Fibroblast of villous mesenchyme (primary cell): ENCODE results near the gene PRDM16. TPM values are rescaled to one million over a fixed set of nuclear protein-coding genes. Genes with fewer than 3 reads are reported as not detected.
A peak's percentile ranks its signal among the peaks of the same experiment; 100 is the strongest.

Source experiments
- DNase-seq: peaks from one replicate; pipeline ENCODE4 v3.0.0-alpha.2; 2010; ENCODE audit warnings: low read depth
- H3K4me3 ChIP-seq: 2 replicates; pipeline ENCODE4 v1.5.1; 2011; ENCODE audit warnings: low read depth, mild to moderate bottlenecking, low read length
- total RNA-seq: library from RNA; depleted of rRNA; stranded (reverse); fragments of >200 nt; gene quantifications from 2 replicates; pipeline ENCODE4 v1.2.3, GENCODE V29; 2012
- TF ChIP-seq, protein P1 (sequence below): IDR thresholded peaks from 2 replicates; pipeline ENCODE4 v1.5.1; 2012; ENCODE audit warnings: low read depth, mild to moderate bottlenecking, low read length; ENCODE audit not compliant: insufficient read depth

The PRDM16 gene
- total RNA-seq, 1 donor: 1.7 TPM

DNA sequence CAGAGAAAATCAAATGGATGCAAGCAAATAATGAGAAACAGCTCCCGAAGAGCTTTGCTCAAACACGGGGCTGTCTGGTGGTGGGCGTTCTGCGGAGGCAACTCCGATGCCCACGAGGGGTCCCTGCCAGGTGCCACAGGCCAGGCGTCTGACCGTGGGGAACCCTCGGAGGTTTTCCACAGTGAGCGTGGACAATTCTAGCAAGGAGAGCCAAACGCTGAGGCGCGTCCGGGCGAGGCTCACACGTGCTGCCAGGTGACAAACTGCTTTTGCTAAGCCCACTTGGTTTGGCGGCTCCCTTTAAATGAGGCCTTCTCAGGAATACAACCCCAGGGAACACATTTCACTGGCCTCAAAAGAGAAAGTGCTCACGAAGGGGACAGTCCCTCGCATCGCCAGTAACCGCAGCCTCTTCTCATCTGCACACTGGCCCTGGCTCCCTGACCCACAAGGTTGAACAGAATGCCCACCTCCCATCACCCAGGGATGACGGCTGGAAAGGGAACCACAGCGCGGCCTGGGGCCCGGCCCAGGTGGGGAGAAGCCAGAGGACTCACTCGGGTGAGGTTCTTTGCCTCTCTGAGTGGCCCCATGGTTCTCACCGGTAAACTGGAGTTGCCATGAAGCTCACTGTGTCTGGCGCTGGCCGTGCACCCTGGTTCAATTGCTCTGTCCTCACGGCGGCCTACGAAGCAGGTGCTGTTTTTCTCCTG lies 97.4 kb downstream of the PRDM16 start:
- no peak overlapping the region for H3K4me3 ChIP-seq
- no peak for DNase-seq
- TF ChIP-seq, protein P1, sequence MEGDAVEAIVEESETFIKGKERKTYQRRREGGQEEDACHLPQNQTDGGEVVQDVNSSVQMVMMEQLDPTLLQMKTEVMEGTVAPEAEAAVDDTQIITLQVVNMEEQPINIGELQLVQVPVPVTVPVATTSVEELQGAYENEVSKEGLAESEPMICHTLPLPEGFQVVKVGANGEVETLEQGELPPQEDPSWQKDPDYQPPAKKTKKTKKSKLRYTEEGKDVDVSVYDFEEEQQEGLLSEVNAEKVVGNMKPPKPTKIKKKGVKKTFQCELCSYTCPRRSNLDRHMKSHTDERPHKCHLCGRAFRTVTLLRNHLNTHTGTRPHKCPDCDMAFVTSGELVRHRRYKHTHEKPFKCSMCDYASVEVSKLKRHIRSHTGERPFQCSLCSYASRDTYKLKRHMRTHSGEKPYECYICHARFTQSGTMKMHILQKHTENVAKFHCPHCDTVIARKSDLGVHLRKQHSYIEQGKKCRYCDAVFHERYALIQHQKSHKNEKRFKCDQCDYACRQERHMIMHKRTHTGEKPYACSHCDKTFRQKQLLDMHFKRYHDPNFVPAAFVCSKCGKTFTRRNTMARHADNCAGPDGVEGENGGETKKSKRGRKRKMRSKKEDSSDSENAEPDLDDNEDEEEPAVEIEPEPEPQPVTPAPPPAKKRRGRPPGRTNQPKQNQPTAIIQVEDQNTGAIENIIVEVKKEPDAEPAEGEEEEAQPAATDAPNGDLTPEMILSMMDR: no peak

- DNase-seq: no peak
- TF ChIP-seq, protein P1: no peak
- H3K4me3 ChIP-seq: no peak overlapping the region
Measured at GRCh38 chr1:3167255-3167654, 98.3 kb downstream of the PRDM16 start.

DNA sequence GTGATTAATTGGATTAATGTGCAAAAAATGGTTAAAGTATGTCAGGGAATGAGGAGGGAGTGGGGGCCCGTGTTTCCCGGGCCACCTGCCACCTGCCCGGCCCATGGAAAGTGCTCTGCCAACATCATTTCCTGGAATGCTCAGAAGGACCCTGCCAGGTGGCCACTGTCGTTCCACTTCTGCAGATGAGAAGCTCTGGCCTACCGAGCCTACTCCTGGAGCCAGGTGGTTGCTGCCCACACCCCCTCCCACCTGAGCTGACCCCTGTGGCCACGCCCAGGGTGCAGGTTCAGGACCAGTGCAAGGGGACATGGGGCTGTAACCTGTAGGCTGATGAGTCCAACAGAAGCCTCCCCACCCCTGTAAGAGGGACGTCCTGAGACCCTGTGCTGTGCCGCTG lies 99.7 kb downstream of the PRDM16 start:
- no peak overlapping the region for H3K4me3 ChIP-seq
- no peak for DNase-seq
- TF ChIP-seq, protein P1: no peak

DNA sequence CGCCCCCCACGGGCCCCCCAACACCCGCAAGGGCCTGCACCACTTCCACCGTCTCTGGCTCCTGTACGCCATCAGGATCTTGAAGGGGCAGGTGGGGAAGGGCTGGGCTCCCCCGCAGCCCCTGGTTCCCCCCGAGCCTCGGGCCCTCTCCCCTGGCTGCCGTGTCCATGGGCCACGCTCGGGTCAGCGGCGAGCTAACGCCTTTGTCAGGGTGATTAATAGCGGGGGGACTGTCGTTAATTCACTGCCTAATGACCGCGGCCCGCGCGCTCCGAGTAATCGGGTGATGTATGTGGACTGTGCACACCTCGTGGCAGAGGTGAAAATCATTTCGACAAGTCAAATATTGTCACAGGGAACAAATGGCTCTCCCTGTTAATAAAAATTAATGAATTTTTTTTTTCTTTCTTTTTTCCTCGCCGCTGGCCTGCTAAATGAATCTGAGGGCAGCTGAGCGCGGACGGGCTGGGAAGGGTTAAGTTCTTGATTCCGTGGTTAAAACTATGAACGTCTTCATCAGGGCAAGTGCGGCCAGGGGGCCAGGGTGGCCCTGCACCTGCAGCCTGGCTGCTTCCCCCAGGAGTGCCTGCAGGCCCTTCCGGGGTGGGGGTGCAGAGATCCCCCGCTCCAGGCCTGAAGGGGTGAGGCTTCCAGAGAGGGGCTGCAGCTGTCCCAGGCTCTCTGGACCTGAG lies 100.8 kb downstream of the PRDM16 start:
- DNase-seq: no peak
- H3K4me3 ChIP-seq: no peak overlapping the region
- TF ChIP-seq, protein P1: no peak

DNA sequence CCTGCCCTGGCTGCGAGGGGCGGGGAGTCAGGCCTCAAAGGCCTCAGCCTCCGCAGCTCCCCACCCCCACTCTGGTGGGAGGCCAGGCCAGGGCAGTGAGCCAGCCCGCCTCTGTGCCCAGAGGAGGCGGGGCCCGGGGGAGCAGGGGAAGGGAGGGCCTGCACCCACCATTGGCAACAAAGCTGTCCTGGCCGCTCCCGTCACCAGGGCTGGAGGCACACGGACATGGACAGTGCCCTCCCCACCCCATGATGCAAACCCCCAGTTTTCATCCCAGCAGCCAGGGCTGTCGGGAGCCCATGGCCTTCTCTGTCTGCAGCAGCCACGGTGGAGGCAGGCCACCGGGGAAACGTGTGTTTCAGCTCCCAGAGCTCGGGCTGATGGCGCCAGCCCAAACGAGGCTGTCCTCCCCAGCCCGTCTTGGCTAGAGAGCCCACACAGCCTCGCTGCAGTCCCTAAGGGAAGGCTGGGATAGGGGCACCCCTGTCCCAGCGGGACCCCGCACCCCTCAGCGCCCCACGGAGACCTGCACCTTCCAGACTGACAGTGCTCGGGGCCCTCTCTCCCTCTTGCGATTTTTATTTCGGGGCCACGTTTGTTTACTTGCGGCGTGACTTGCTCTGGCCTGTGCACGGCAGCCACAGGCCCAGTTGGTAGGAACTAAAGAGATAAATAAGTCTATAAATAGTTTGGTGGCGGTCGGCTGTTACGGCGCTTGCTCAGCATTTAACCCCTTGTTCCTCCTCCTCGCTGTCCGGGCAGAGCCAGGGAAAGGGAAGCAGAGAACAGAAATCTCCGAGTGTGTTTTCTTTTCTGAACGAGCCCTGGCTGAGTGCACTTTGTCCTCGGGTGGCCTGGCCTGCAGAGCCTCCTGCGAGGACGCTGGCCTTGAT lies 101.8 kb downstream of the PRDM16 start:
- no peak overlapping the region for H3K4me3 ChIP-seq
- DNase-seq: peak; percentile 12
- TF ChIP-seq, protein P1: no peak

- no peak overlapping the region for H3K4me3 ChIP-seq
- DNase-seq: no peak
- TF ChIP-seq, protein P1: no peak
Measured at GRCh38 chr1:3171761-3172160, 102.8 kb downstream of the PRDM16 start.
